ENCODE data around the gene TNFRSF17. TPM values are rescaled to one million over a fixed set of nuclear protein-coding genes. Genes with fewer than 3 reads are reported as not detected.

TNFRSF17 gene
- total RNA-seq, 1 experiment from 2014 or later = not detected

DNA sequence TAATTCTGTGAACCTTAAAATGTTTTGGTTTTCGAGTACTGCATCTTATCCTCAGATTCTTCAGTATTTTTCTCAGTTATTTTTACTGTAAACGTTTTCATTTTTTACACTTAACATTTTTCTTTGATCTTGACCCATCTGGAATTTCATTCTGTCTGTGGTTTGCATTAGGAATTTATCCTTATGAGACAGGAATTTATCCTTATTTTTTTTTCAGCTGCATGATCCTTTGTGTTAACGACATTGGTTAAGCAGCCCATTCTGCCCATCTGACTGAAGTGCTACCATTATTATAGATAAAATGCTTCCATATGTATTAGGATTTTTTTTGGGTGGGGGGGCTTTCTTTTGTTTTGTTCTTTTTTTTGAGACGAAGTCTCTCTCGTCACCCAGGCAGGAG, 52.5 kb downstream of the TNFRSF17 start (continued):
- TF ChIP-seq, protein P1, sequence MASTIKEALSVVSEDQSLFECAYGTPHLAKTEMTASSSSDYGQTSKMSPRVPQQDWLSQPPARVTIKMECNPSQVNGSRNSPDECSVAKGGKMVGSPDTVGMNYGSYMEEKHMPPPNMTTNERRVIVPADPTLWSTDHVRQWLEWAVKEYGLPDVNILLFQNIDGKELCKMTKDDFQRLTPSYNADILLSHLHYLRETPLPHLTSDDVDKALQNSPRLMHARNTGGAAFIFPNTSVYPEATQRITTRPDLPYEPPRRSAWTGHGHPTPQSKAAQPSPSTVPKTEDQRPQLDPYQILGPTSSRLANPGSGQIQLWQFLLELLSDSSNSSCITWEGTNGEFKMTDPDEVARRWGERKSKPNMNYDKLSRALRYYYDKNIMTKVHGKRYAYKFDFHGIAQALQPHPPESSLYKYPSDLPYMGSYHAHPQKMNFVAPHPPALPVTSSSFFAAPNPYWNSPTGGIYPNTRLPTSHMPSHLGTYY (CRISPR knock-in tag; IDR thresholded peaks at IDR 0.05) = no peak
- no peak for TF ChIP-seq CREB1 (CRISPR knock-in tag; IDR thresholded peaks at IDR 0.05)
- no peak for TF ChIP-seq NR1H2 (CRISPR knock-in tag; IDR thresholded peaks at IDR 0.05)
- no peak for TF ChIP-seq SMAD4 (CRISPR knock-in tag; IDR thresholded peaks at IDR 0.05)

Other genes with a start within 250 kb of the TNFRSF17 start
- 11.1 to 11.5 TPM (median 11.4 TPM) in 3 replicates for gene TXNDC11, start 222.4 kb upstream of the TNFRSF17 start, total RNA-seq (2021)
- 39.9 to 45.9 TPM (median 43.0 TPM) in 3 replicates for gene ZC3H7A, start 168.0 kb upstream of the TNFRSF17 start, total RNA-seq (2021)
- 203 to 227 TPM (median 216 TPM) in 3 replicates for gene RSL1D1, start 113.7 kb upstream of the TNFRSF17 start, total RNA-seq (2021)
- 154 to 190 TPM (median 159 TPM) in 3 replicates for gene GSPT1, start 49.3 kb upstream of the TNFRSF17 start, total RNA-seq (2021)
- gene NPIPB2, start 23.2 kb upstream of the TNFRSF17 start, total RNA-seq (2021) = 14.4 to 24.7 TPM (median 15.1 TPM) in 3 replicates
- gene SNX29, start 11.5 kb downstream of the TNFRSF17 start, total RNA-seq (2021) = 7.7 to 11.4 TPM (median 10.2 TPM) in 3 replicates